Measurements from ENCODE around the gene FBXO42.
A peak's percentile ranks its signal among the peaks of the same experiment; 100 is the strongest.
"Not testable (repeated sequence)": the region's sequence is repeated elsewhere in the genome, so short reads cannot be mapped to it uniquely, and the experiment has no call there.

Gene FBXO42

GRCh38 chr1:16258591-16259135, 93.6 kb downstream of the FBXO42 start:
- DNase-seq, result peak; percentile 10

GRCh38 chr1:16257968-16258367, 94.3 kb downstream of the FBXO42 start:
- DNase-seq, result no peak

- not testable (repeated sequence) for DNase-seq
These were observed 94.7 kb downstream of the FBXO42 start for GRCh38 chr1:16257556-16257955.

- DNase-seq, result no peak
These were observed 95.8 kb downstream of the FBXO42 start for GRCh38 chr1:16256478-16256877.

GRCh38 chr1:16254263-16254928, 97.9 kb downstream of the FBXO42 start:
- DNase-seq, result no peak

GRCh38 chr1:16253332-16253922, 98.9 kb downstream of the FBXO42 start:
- no peak for DNase-seq

- DNase-seq, result no peak
These were observed 99.4 kb downstream of the FBXO42 start for GRCh38 chr1:16252912-16253311.

GRCh38 chr1:16251381-16251780, 100.9 kb downstream of the FBXO42 start:
- no peak for DNase-seq

GRCh38 chr1:16250524-16251251, 101.6 kb downstream of the FBXO42 start:
- DNase-seq, result no peak

GRCh38 chr1:16249596-16250241, 102.6 kb downstream of the FBXO42 start:
- DNase-seq, result peak; percentile 39

- peak; percentile 21 for DNase-seq
These were observed 103.4 kb downstream of the FBXO42 start for GRCh38 chr1:16248603-16249516.

GRCh38 chr1:16248007-16248436, 104.3 kb downstream of the FBXO42 start:
- no peak for DNase-seq

- no peak for DNase-seq
These were observed 104.8 kb downstream of the FBXO42 start for GRCh38 chr1:16247441-16247840.

GRCh38 chr1:16246961-16247360, 105.3 kb downstream of the FBXO42 start:
- no peak for DNase-seq

- not testable (repeated sequence) for DNase-seq
These were observed 106.0 kb downstream of the FBXO42 start for GRCh38 chr1:16246239-16246638.

- no peak for DNase-seq
These were observed 106.6 kb downstream of the FBXO42 start for GRCh38 chr1:16245476-16246196.

GRCh38 chr1:16244650-16245285, 107.5 kb downstream of the FBXO42 start:
- no peak for DNase-seq

GRCh38 chr1:16243936-16244649, 108.2 kb downstream of the FBXO42 start:
- DNase-seq, result peak; percentile 78

- DNase-seq, result no peak
These were observed 109.1 kb downstream of the FBXO42 start for GRCh38 chr1:16243215-16243610.

- no peak for DNase-seq
These were observed 109.6 kb downstream of the FBXO42 start for GRCh38 chr1:16242556-16243214.

Data from suppressor macrophage treated with lipopolysaccharide for 4 hours (primary cell).